HEK293 (cell line): Measurements from ENCODE around the gene THRAP3.

Experiments used
- CTCF ChIA-PET: fragments of 350-600 bp; formaldehyde crosslinking; extraction: SDS; loops from one replicate; lab custom pipeline; 2021; ENCODE audit warnings: antibody characterized with exemption; lab: Yijun Ruan, JAX
- POLR2A ChIA-PET: fragments of 300-600 bp; formaldehyde crosslinking; extraction: SDS; loops from one replicate; lab custom pipeline; 2020; ENCODE audit warnings: antibody characterized with exemption, inconsistent platforms; lab: Yijun Ruan, JAX
- H3K27ac ChIP-seq: fragments of 200-500 bp; sonication (Bioruptor generic); 2 replicates; pipeline ENCODE4 v1.5.1; 2014; ENCODE audit warnings: low read depth, low read length, control low read depth, inconsistent platforms; ENCODE audit errors: extremely low read depth
- H3K36me3 ChIP-seq, 2 experiments: fragments of 200-500 bp in 1 of 2; sonication (Bioruptor generic) in 1 of 2; 1 replicate in 1 of 2; 2 replicates in 1 of 2; pipeline ENCODE4 v1.5.1; 2014 to 2017; ENCODE audit warnings: inconsistent platforms in 2 of 2, low read length in 2 of 2; ENCODE audit not compliant: control insufficient read depth in 2 of 2, insufficient read depth in 1 of 2
- H3K4me1 ChIP-seq: fragments of 200-500 bp; sonication (Bioruptor generic); 2 replicates; pipeline ENCODE4 v1.5.1; 2014; ENCODE audit warnings: mild to moderate bottlenecking, low read length, inconsistent platforms; ENCODE audit not compliant: control insufficient read depth, insufficient read depth
- H3K4me3 ChIP-seq: 2 replicates; pipeline ENCODE4 v1.5.1; 2011; ENCODE audit warnings: low read depth, mild to moderate bottlenecking, control low read depth, low read length, moderate library complexity
- H3K9me3 ChIP-seq: fragments of 200-500 bp; sonication (Bioruptor generic); 2 replicates; pipeline ENCODE4 v1.5.1; 2014; ENCODE audit warnings: low read depth, low read length, inconsistent platforms; ENCODE audit not compliant: control insufficient read depth, insufficient read depth
- HOXD13 ChIP-seq: sonication (generic); formaldehyde crosslinking; IDR thresholded peaks from 2 replicates; pipeline ENCODE4 v1.8.0; 2022; ENCODE audit warnings: missing genetic modification reagents, borderline replicate concordance
- KLF16 ChIP-seq: fragments of 450-650 bp; formaldehyde crosslinking; IDR thresholded peaks from 2 replicates; pipeline ENCODE4 v1.5.1; 2017; ENCODE audit warnings: missing biosample characterization, missing genetic modification characterization
- MEIS1 ChIP-seq: sonication (generic); formaldehyde crosslinking; IDR thresholded peaks from 2 replicates; pipeline ENCODE4 v1.8.1; 2022; ENCODE audit warnings: missing genetic modification reagents, mild to moderate bottlenecking, borderline replicate concordance
- PRDM1 ChIP-seq: fragments of 450-650 bp; formaldehyde crosslinking; IDR thresholded peaks from 2 replicates; pipeline ENCODE4; 2016; ENCODE audit warnings: missing biosample characterization, missing genetic modification characterization
- REPIN1 ChIP-seq: fragments of 450-650 bp; formaldehyde crosslinking; IDR thresholded peaks from 2 replicates; pipeline ENCODE4 v1.5.1; 2017; ENCODE audit warnings: missing biosample characterization, missing genetic modification characterization, low read depth
- SCRT1 ChIP-seq: fragments of 450-650 bp; formaldehyde crosslinking; IDR thresholded peaks from 2 replicates; pipeline ENCODE4 v1.5.1; 2016; ENCODE audit warnings: missing biosample characterization, missing genetic modification characterization, borderline replicate concordance
- SP3 ChIP-seq: fragments of 450-650 bp; formaldehyde crosslinking; IDR thresholded peaks from 2 replicates; pipeline ENCODE4 v1.5.1; 2016; ENCODE audit warnings: missing biosample characterization, missing genetic modification characterization
- YY2 ChIP-seq: fragments of 450-650 bp; formaldehyde crosslinking; IDR thresholded peaks from 2 replicates; pipeline ENCODE4 v1.5.1; 2016; ENCODE audit warnings: missing biosample characterization, missing genetic modification characterization
- ZBTB7A ChIP-seq: fragments of 450-650 bp; formaldehyde crosslinking; IDR thresholded peaks from 2 replicates; pipeline ENCODE4 v1.5.1; 2016; ENCODE audit warnings: low read depth, missing biosample characterization, missing genetic modification characterization
- ZFP69B ChIP-seq: fragments of 450-650 bp; formaldehyde crosslinking; IDR thresholded peaks from 2 replicates; pipeline ENCODE4 v1.5.1; 2016; ENCODE audit warnings: missing biosample characterization, missing genetic modification characterization
- ZNF112 ChIP-seq: fragments of 450-650 bp; formaldehyde crosslinking; IDR thresholded peaks from 2 replicates; pipeline ENCODE4 v1.5.0; 2017; ENCODE audit warnings: missing biosample characterization, missing genetic modification characterization
- ZNF132 ChIP-seq: fragments of 450-650 bp; formaldehyde crosslinking; IDR thresholded peaks from 2 replicates; pipeline ENCODE4 v1.5.1; 2017; ENCODE audit warnings: missing biosample characterization, missing genetic modification characterization, borderline replicate concordance
- ZNF140 ChIP-seq: fragments of 450-650 bp; formaldehyde crosslinking; IDR thresholded peaks from 2 replicates; pipeline ENCODE4 v1.5.1; 2016; ENCODE audit warnings: missing biosample characterization, missing genetic modification characterization
- ZNF146 ChIP-seq: fragments of 450-650 bp; formaldehyde crosslinking; IDR thresholded peaks from 2 replicates; pipeline ENCODE4 v1.5.1; 2016; ENCODE audit warnings: missing biosample characterization, missing genetic modification characterization
- ZNF175 ChIP-seq: fragments of 450-650 bp; formaldehyde crosslinking; IDR thresholded peaks from 2 replicates; pipeline ENCODE4 v1.5.1; 2016; ENCODE audit warnings: missing biosample characterization, missing genetic modification characterization
- ZNF214 ChIP-seq: fragments of 450-650 bp; formaldehyde crosslinking; IDR thresholded peaks from 2 replicates; pipeline ENCODE4 v1.5.1; 2017; ENCODE audit warnings: missing biosample characterization, mild to moderate bottlenecking, missing genetic modification characterization, borderline replicate concordance
- ZNF239 ChIP-seq: fragments of 450-650 bp; formaldehyde crosslinking; IDR thresholded peaks from 2 replicates; pipeline ENCODE4 v1.5.1; 2016; ENCODE audit warnings: missing biosample characterization, missing genetic modification characterization
- ZNF394 ChIP-seq: fragments of 450-650 bp; formaldehyde crosslinking; IDR thresholded peaks from 2 replicates; pipeline ENCODE4 v1.5.1; 2016; ENCODE audit warnings: missing biosample characterization, missing genetic modification characterization, mild to moderate bottlenecking, moderate library complexity, borderline replicate concordance
- ZNF423 ChIP-seq: fragments of 450-650 bp; formaldehyde crosslinking; IDR thresholded peaks from 2 replicates; pipeline ENCODE4 v1.5.1; 2016; ENCODE audit warnings: missing biosample characterization, missing genetic modification characterization
- ZNF48 ChIP-seq: fragments of 450-650 bp; formaldehyde crosslinking; IDR thresholded peaks from 2 replicates; pipeline ENCODE4 v1.5.1; 2016; ENCODE audit warnings: missing biosample characterization, missing genetic modification characterization
- ZNF510 ChIP-seq: fragments of 450-650 bp; formaldehyde crosslinking; IDR thresholded peaks from 2 replicates; pipeline ENCODE4 v1.5.1; 2018; ENCODE audit warnings: mild to moderate bottlenecking, missing genetic modification characterization, missing biosample characterization; ENCODE audit not compliant: insufficient replicate concordance
- ZNF548 ChIP-seq: fragments of 450-650 bp; formaldehyde crosslinking; IDR thresholded peaks from 2 replicates; pipeline ENCODE4 v1.5.1; 2016; ENCODE audit warnings: missing biosample characterization, missing genetic modification characterization
- ZNF549 ChIP-seq: fragments of 450-650 bp; IDR thresholded peaks from 2 replicates; pipeline ENCODE4 v1.5.1; 2018; ENCODE audit warnings: missing biosample characterization, missing genetic modification characterization, mild to moderate bottlenecking, inconsistent platforms, moderate library complexity
- ZNF571 ChIP-seq: fragments of 450-650 bp; formaldehyde crosslinking; IDR thresholded peaks from 2 replicates; pipeline ENCODE4 v1.5.0; 2017; ENCODE audit warnings: missing biosample characterization, missing genetic modification characterization
- ZNF664 ChIP-seq: fragments of 450-650 bp; formaldehyde crosslinking; IDR thresholded peaks from 2 replicates; pipeline ENCODE4 v1.5.1; 2016; ENCODE audit warnings: missing biosample characterization, missing genetic modification characterization
- ZNF768 ChIP-seq: fragments of 450-650 bp; formaldehyde crosslinking; IDR thresholded peaks from 2 replicates; pipeline ENCODE4 v1.5.1; 2018; ENCODE audit warnings: missing biosample characterization, mild to moderate bottlenecking, missing genetic modification characterization
- ZNF843 ChIP-seq: fragments of 450-650 bp; formaldehyde crosslinking; IDR thresholded peaks from 2 replicates; pipeline ENCODE4 v1.5.1; 2016; ENCODE audit warnings: missing biosample characterization, missing genetic modification characterization
- TF ChIP-seq, protein P1 (sequence below): fragments of 450-650 bp; formaldehyde crosslinking; IDR thresholded peaks from 2 replicates; pipeline ENCODE4 v1.5.1; 2016; ENCODE audit warnings: missing biosample characterization, missing genetic modification characterization, borderline replicate concordance
- TF ChIP-seq, protein P2 (sequence below): fragments of 450-650 bp; IDR thresholded peaks from 2 replicates; pipeline ENCODE4 v1.5.1; 2018; ENCODE audit warnings: missing biosample characterization, missing genetic modification characterization

THRAP3 gene

DNA sequence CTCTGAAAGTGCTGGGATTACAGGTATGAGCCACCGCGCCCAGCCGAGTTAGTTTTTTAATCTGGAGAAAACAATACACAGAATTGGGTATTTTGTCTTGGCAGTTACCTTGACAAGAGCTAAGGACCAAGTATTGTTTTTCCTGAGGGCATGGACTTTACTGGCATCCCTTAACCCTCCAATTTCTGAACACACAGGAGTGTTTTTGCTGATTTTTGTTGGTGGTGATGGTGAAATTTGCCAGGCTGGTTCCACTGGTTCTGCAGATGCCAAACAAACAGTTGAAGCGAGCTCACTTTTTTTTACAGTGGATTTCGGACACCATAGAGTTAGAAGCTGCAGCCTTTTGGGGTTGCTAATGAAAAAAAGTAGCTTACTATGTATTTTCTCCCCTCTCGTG lies 44.7 kb downstream of the THRAP3 start (continued):
- TF ChIP-seq ZNF48 (tag by site-specific recombination): no peak
- TF ChIP-seq, protein P1, sequence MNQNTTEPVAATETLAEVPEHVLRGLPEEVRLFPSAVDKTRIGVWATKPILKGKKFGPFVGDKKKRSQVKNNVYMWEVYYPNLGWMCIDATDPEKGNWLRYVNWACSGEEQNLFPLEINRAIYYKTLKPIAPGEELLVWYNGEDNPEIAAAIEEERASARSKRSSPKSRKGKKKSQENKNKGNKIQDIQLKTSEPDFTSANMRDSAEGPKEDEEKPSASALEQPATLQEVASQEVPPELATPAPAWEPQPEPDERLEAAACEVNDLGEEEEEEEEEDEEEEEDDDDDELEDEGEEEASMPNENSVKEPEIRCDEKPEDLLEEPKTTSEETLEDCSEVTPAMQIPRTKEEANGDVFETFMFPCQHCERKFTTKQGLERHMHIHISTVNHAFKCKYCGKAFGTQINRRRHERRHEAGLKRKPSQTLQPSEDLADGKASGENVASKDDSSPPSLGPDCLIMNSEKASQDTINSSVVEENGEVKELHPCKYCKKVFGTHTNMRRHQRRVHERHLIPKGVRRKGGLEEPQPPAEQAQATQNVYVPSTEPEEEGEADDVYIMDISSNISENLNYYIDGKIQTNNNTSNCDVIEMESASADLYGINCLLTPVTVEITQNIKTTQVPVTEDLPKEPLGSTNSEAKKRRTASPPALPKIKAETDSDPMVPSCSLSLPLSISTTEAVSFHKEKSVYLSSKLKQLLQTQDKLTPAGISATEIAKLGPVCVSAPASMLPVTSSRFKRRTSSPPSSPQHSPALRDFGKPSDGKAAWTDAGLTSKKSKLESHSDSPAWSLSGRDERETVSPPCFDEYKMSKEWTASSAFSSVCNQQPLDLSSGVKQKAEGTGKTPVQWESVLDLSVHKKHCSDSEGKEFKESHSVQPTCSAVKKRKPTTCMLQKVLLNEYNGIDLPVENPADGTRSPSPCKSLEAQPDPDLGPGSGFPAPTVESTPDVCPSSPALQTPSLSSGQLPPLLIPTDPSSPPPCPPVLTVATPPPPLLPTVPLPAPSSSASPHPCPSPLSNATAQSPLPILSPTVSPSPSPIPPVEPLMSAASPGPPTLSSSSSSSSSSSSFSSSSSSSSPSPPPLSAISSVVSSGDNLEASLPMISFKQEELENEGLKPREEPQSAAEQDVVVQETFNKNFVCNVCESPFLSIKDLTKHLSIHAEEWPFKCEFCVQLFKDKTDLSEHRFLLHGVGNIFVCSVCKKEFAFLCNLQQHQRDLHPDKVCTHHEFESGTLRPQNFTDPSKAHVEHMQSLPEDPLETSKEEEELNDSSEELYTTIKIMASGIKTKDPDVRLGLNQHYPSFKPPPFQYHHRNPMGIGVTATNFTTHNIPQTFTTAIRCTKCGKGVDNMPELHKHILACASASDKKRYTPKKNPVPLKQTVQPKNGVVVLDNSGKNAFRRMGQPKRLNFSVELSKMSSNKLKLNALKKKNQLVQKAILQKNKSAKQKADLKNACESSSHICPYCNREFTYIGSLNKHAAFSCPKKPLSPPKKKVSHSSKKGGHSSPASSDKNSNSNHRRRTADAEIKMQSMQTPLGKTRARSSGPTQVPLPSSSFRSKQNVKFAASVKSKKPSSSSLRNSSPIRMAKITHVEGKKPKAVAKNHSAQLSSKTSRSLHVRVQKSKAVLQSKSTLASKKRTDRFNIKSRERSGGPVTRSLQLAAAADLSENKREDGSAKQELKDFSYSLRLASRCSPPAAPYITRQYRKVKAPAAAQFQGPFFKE (tag by site-specific recombination): no peak
- TF ChIP-seq SCRT1 (tag by site-specific recombination): no peak
- no peak for TF ChIP-seq ZNF843 (tag by site-specific recombination)
- no peak for TF ChIP-seq SP3 (tag by site-specific recombination)
- TF ChIP-seq ZNF140 (tag by site-specific recombination): no peak
- TF ChIP-seq PRDM1: no peak
- no peak for TF ChIP-seq ZNF548 (tag by site-specific recombination)
- no peak for TF ChIP-seq ZNF768
- no peak for TF ChIP-seq ZNF510 (tag by site-specific recombination)
- TF ChIP-seq ZNF571 (tag by site-specific recombination): no peak
- TF ChIP-seq HOXD13 (CRISPR knock-in tag): no peak
- no peak for TF ChIP-seq ZNF112 (tag by site-specific recombination)

DNA sequence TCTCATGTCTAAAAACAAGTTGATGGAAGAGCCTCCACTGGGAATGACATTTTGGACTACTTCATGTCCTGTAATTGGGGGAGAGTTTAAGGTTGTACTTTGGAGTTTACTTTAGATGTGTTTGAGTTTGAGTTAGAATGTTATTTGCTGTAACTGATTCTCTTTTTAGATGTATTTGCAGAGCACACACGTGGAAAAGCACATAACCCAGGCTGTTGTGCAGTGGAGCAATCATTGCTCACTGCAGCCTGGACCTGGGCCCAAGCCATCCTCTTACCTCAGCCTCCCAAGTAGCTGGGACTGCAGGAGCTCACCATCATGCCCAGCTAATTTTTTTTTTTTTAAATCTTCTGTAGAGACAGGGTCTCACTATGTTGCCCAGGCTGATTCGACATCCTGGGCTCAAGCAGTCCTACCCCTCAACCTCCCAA lies 45.2 kb downstream of the THRAP3 start:
- H3K36me3 ChIP-seq: peaks cover 19 to 73% of the 10 kb centered on the region in 2 experiments; a peak in 2 of 3 replicates
- no peak overlapping the region for H3K27ac ChIP-seq
- peaks cover 6% of the 10 kb centered on the region for H3K4me1 ChIP-seq
- H3K9me3 ChIP-seq: no peaks in the 10 kb centered on the region
- TF ChIP-seq ZNF423 (tag by site-specific recombination): no peak
- TF ChIP-seq, all 188 proteins: peak for 0
- H3K4me3 ChIP-seq: no peak overlapping the region
- ChIA-PET POLR2A (interaction anchor here (1.0 kb wide), 1 partner anchor 25 kb away, joined by 3 read pairs; no protein-coding TSS in a partner anchor), CTCF (interaction anchor here (1.8 to 2.0 kb wide), 2 partner anchors 10 to 16 kb away, joined by 4 to 9 read pairs; no protein-coding TSS in a partner anchor)

DNA sequence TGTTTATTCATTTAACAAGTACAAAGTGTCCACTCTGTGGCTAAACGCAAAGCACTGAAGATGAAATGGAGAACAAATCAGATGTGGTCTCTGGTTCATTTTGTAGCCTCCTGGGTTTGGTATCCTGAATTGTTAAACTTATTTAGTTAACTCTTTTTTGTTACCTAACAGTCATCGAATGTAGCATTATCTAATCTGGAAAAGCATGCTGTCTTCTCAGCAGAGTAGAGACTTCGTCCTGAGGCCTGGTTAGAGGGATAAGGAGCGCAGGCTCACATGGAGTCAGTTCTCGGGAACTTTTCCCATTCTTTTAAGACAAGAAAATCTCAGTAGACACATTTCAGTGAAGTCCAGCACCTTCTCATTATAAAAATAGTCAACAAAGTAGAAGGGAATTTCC lies 48.8 kb downstream of the THRAP3 start:
- ChIA-PET CTCF (interaction anchor here (0.6 to 1.2 kb wide), 3 partner anchors 48 to 1236 kb away, joined by 3 read pairs; no protein-coding TSS in a partner anchor), POLR2A (no interaction called here)
- H3K9me3 ChIP-seq: no peaks in the 10 kb centered on the region
- H3K4me3 ChIP-seq: no peak overlapping the region
- H3K36me3 ChIP-seq: peaks cover 13 to 59% of the 10 kb centered on the region in 2 experiments; a peak in 2 of 3 replicates
- H3K4me1 ChIP-seq: no peaks in the 10 kb centered on the region
- H3K27ac ChIP-seq: no peak overlapping the region
- TF ChIP-seq KLF16 (tag by site-specific recombination) (no peak), ZBTB7A (no peak), YY2 (no peak), ZNF175 (tag by site-specific recombination) (no peak), ZNF394 (tag by site-specific recombination) (no peak), MEIS1 (CRISPR knock-in tag) (no peak), ZNF132 (tag by site-specific recombination) (no peak), ZNF549 (tag by site-specific recombination) (no peak), ZNF664 (tag by site-specific recombination) (no peak), ZNF140 (tag by site-specific recombination) (no peak), ZNF239 (tag by site-specific recombination) (no peak), ZNF510 (tag by site-specific recombination) (no peak), SP3 (tag by site-specific recombination) (no peak), ZNF214 (tag by site-specific recombination) (no peak), REPIN1 (no peak), ZNF146 (tag by site-specific recombination) (no peak), ZFP69B (tag by site-specific recombination) (no peak)
- TF ChIP-seq, protein P2, sequence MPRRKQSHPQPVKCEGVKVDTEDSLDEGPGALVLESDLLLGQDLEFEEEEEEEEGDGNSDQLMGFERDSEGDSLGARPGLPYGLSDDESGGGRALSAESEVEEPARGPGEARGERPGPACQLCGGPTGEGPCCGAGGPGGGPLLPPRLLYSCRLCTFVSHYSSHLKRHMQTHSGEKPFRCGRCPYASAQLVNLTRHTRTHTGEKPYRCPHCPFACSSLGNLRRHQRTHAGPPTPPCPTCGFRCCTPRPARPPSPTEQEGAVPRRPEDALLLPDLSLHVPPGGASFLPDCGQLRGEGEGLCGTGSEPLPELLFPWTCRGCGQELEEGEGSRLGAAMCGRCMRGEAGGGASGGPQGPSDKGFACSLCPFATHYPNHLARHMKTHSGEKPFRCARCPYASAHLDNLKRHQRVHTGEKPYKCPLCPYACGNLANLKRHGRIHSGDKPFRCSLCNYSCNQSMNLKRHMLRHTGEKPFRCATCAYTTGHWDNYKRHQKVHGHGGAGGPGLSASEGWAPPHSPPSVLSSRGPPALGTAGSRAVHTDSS (tag by site-specific recombination): no peak
